Adrenal gland (tissue), 19 donors: Measurements from ENCODE around the gene TYK2. TPM values are rescaled to one million over a fixed set of nuclear protein-coding genes. Genes with fewer than 3 reads are reported as not detected.

Experiments
- DNase-seq, 7 donors: peaks; one replicate each; pipeline ENCODE4 v3.0.0-alpha.2; 2019 to 2020
- H3K27ac ChIP-seq, 5 donors: fragments of 200-600 bp; sonication (generic) in 4 of 5; 1 replicate in 3 of 5; 2 replicates in 2 of 5; pipeline versions ENCODE4 v1.5.1 to v1.8.0; 2016 to 2020; ENCODE audit warnings: mild to moderate bottlenecking in 1 of 5
- H3K27me3 ChIP-seq: fragments of 200-600 bp; 2 replicates; pipeline ENCODE4 v1.8.0; 2021
- H3K36me3 ChIP-seq, 2 donors: fragments of 200-600 bp; replicated peaks in 1 of 2; 1 replicate in 1 of 2; 2 replicates in 1 of 2; pipeline versions ENCODE4 v1.5.1 to v1.8.0; 2018 to 2022
- H3K4me1 ChIP-seq, 2 donors: fragments of 200-600 bp; replicated peaks in 1 of 2; 1 replicate in 1 of 2; 2 replicates in 1 of 2; pipeline versions ENCODE4 v1.5.1 to v1.8.0; 2018 to 2021
- H3K4me3 ChIP-seq, 4 donors: fragments of 200-600 bp; sonication (generic) in 3 of 4; one replicate each; pipeline ENCODE4 v1.5.1; 2016 to 2018
- H3K9me3 ChIP-seq, 3 donors: fragments of 200-600 bp; sonication (generic) in 1 of 3; replicated peaks in 1 of 3; 1 replicate in 2 of 3; 2 replicates in 1 of 3; pipeline versions ENCODE4 v1.5.1 to v1.8.0; 2016 to 2021
- POLR2A ChIP-seq, 2 donors: fragments of 450-650 bp; IDR thresholded peaks; one replicate each; pipeline ENCODE4 v1.6.1; 2017; ENCODE audit warnings: antibody characterized with exemption in 2 of 2, mild to moderate bottlenecking in 2 of 2, moderate library complexity in 1 of 2
- WGBS, 4 donors: extraction: QIAGEN DNeasy Blood & Tissue Kit in 2 of 4; methylation state at CpG; one replicate each; pipeline versions ENCODE4 v1.1.5 to v1.1.7; 2013 to 2017; 5-methylcytosine and 5-hydroxymethylcytosine counted together
- intact Hi-C, 2 donors: fragments of 100-400 bp; cut with DNase I; formaldehyde crosslinking; loops; one replicate each; pipeline versions ENCODE4 v1.14.1 to v1.15.0; 2022 to 2023
- long read RNA-seq, 10 donors: library from polyadenylated mRNA in 3 of 10; unstranded in 2 of 10; stranded (forward) in 1 of 10; transcript quantifications; one replicate each; pipeline ENCODE4 v2.0.0 and lab custom pipeline, GENCODE V29; 2021 to 2026
- polyA plus RNA-seq, 3 donors: library from polyadenylated mRNA; stranded (reverse); fragments of 200-250 nt in 2 of 3; fragments of 350-450 nt in 1 of 3; fragmentation: Illumina TruSeq in 1 of 3; extraction: RNeasy Lipid Tissue Mini Kit (QIAGEN cat#74804) in 1 of 3; gene quantifications; one replicate each; pipeline ENCODE4 v1.2.3, GENCODE V29; 2013 to 2014
- total RNA-seq, 9 donors: library from RNA; depleted of rRNA in 4 of 9; stranded (reverse); fragments of >200 nt in 4 of 9; fragments of 120-200 nt in 1 of 9; fragmentation: NEBNext Ultra II Directional in 1 of 9; extraction: Animal tissue kit (Norgen Biotek cat#: 25700) in 1 of 9; gene quantifications; one replicate each; pipeline versions ENCODE4 v1.1.0 to v1.2.4, GENCODE V29; 2013 to 2023
- TF ChIP-seq, protein P1 (sequence below), 6 experiments: fragments of 450-650 bp in 4 of 6; fragments of 200-600 bp in 2 of 6; sonication (generic) in 1 of 6; IDR thresholded peaks; 1 replicate in 5 of 6; 2 replicates in 1 of 6; pipeline versions ENCODE4 v1.5.1 to v1.8.0; 2016 to 2021; ENCODE audit warnings: antibody characterized with exemption in 6 of 6, mild to moderate bottlenecking in 2 of 6, moderate library complexity in 1 of 6
- donor health status: healthy with polysubstance abuse.
- donor health status: Bipolar disorder and iron deficiency.
- donor health status: DM: yes; HTN: yes; CAD: no.
- donor health status: DM: no; HTN: no; CAD: no.
- donor health status: DM: no; HTN: no; CAD: no.
- donor health status: DM: yes; HTN: yes; CAD: no.

The TYK2 gene
- 100 to 1,000 TPM in 4 of 9 donors, 10 to 100 TPM in 5; 56.1 to 160 (median 96.8) TPM for total RNA-seq
- polyA plus RNA-seq: 100 to 1,000 TPM in 2 of 3 donors, 10 to 100 TPM in 1; 61.5 to 408 (median 297) TPM
- long read RNA-seq, donor 1, full-length matches to known transcripts: 9 of 826 reads
- long read RNA-seq, donor 1, partial matches to known transcripts: 759 of 826 reads
- long read RNA-seq, donor 1, other reads (novel, unspliced or antisense): 58 of 826 reads
- long read RNA-seq, donor 2, transcript TYK2-203 (2 exons, 350 nt): major isoform, 8 of 9 reads
- long read RNA-seq, donor 2, partial matches to known transcripts: 0 of 9 reads
- long read RNA-seq, donor 2, other reads (novel, unspliced or antisense): 0 of 9 reads
- long read RNA-seq, donor 3, partial matches to known transcripts: 0 of 3 reads
- long read RNA-seq, donor 3, other reads (novel, unspliced or antisense): 0 of 3 reads
- long read RNA-seq, donor 4, full-length matches to known transcripts: 3 of 5 reads
- long read RNA-seq, donor 4, partial matches to known transcripts: 1 of 5 reads
- long read RNA-seq, donor 4, other reads (novel, unspliced or antisense): 1 of 5 reads
- long read RNA-seq, donor 5, full-length matches to known transcripts: 103 of 180 reads
- long read RNA-seq, donor 5, partial matches to known transcripts: 28 of 180 reads
- long read RNA-seq, donor 5, other reads (novel, unspliced or antisense): 49 of 180 reads
- long read RNA-seq, donor 6, full-length matches to known transcripts: 5 of 11 reads
- long read RNA-seq, donor 6, partial matches to known transcripts: 4 of 11 reads
- long read RNA-seq, donor 6, other reads (novel, unspliced or antisense): 2 of 11 reads
- long read RNA-seq, donor 7, transcript TYK2-203 (2 exons, 350 nt): major isoform, 9 of 9 reads
- long read RNA-seq, donor 7, partial matches to known transcripts: 0 of 9 reads
- long read RNA-seq, donor 7, other reads (novel, unspliced or antisense): 0 of 9 reads
- long read RNA-seq, donor 8, full-length matches to known transcripts: 11 of 17 reads
- long read RNA-seq, donor 8, partial matches to known transcripts: 6 of 17 reads
- long read RNA-seq, donor 8, other reads (novel, unspliced or antisense): 0 of 17 reads
- long read RNA-seq, donor 9, transcript TYK2-203 (2 exons, 350 nt): major isoform, 6 of 6 reads
- long read RNA-seq, donor 9, partial matches to known transcripts: 0 of 6 reads
- long read RNA-seq, donor 9, other reads (novel, unspliced or antisense): 0 of 6 reads
- long read RNA-seq, donor 10, partial matches to known transcripts: 0 of 2 reads
- long read RNA-seq, donor 10, other reads (novel, unspliced or antisense): 0 of 2 reads

DNA sequence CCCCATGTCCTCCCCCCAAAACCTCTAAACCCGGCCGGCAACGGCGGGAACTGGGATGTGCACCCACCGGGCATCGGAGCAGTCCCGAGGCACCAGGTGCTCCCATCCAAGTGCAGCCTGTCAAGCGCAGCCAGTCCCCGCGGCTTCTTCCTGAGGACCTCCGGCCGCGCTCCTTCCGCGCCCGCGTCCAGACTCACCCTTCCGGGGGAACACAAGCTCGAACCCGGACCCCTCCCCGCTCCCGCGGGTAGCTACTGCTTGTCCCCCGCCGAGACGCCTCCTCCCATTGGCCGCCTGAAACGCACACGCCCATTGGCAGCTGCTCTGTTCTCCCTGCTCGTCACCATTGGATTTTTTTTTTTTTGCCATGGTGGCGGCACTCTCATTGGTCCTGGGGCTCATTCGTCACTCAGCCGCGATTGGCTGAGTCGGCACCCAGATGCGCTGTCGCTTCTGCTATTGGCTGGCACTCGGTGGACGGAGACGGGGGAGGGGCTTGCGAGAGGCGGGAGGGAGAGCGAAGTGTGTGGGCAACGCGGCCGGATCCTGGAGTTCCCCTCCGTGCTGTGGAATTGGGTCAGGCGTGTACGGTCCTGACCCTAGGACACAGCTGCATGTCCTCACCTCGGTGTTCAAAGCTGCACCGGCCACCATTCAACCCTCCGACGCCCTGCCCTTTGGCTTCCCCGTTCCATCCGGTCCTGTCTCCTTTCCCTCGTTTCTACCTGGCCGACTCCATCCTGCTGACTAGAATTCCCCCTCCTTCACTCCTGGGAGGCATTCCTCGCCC lies at the start of gene TYK2:
TSS of gene TYK2 (minus strand) at position 260 of the 790 bp plus-strand sequence. CDS start 2,166 bp downstream, outside the sequence.
- Histone ChIP-seq H3K4me1 (peaks cover 0 to 18% of the 10 kb centered on the region in 2 donors), H3K27ac (peak within 1 kb of the TSS in 3 of 5 donors; percentile 20 to 89 (median 54)), H3K4me3 (peak within 1 kb of the TSS; percentile 58 to 98 (median 83)), H3K27me3 (no peaks in the 10 kb centered on the region), H3K9me3 (no peaks in the 10 kb centered on the region), H3K36me3 (peaks cover 0 to 7% of the 10 kb centered on the region in 2 donors)
- WGBS, 4 donors: 0 to 1% (median 0%) methylated on average over 36 to 58 of the region's 58 CpGs
- peak; percentile 97 to 99 (median 98) for DNase-seq
- intact Hi-C loops: no loop called here
- TF ChIP-seq POLR2A (IDR thresholded peaks at IDR 0.05): peak; percentile 38 to 55
- TF ChIP-seq, protein P1, sequence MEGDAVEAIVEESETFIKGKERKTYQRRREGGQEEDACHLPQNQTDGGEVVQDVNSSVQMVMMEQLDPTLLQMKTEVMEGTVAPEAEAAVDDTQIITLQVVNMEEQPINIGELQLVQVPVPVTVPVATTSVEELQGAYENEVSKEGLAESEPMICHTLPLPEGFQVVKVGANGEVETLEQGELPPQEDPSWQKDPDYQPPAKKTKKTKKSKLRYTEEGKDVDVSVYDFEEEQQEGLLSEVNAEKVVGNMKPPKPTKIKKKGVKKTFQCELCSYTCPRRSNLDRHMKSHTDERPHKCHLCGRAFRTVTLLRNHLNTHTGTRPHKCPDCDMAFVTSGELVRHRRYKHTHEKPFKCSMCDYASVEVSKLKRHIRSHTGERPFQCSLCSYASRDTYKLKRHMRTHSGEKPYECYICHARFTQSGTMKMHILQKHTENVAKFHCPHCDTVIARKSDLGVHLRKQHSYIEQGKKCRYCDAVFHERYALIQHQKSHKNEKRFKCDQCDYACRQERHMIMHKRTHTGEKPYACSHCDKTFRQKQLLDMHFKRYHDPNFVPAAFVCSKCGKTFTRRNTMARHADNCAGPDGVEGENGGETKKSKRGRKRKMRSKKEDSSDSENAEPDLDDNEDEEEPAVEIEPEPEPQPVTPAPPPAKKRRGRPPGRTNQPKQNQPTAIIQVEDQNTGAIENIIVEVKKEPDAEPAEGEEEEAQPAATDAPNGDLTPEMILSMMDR (IDR thresholded peaks at IDR 0.05): no peak

GRCh38 chr19:10428996-10429381 lies 48.6 kb upstream of the TYK2 start:
- Histone ChIP-seq H3K27ac (no peak overlapping the region), H3K4me1 (peaks cover 31 to 37% of the 10 kb centered on the region in 2 donors), H3K27me3 (no peaks in the 10 kb centered on the region), H3K4me3 (no peak overlapping the region), H3K9me3 (no peaks in the 10 kb centered on the region), H3K36me3 (no peaks in the 10 kb centered on the region)
- intact Hi-C loops: no loop called here
- 65 to 78% (median 71%) methylated on average over 5 of the region's 5 CpGs for WGBS, 4 donors
- no peak for DNase-seq
- TF ChIP-seq, protein P1 (IDR thresholded peaks at IDR 0.05): no peak
- TF ChIP-seq POLR2A (IDR thresholded peaks at IDR 0.05): no peak

DNA sequence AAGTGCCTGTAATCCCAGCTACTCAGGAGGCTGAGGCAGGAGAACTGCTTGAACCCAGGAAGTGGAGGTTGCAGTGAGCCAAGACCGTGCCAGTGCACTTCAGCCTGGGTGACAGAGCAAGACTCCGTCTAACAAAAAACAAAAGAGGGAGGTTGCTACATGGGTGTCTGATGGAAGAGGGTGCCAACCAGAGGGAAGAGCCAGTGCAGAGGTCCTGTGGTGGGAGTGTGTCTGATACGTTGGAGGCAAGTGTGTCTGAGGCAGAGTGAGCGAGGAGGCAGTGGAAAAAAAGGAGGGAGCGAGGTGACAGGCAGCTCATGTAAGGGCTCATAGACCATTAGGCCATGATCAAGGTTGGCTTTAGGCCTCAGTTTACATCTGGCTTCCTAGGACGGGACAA lies 46.8 kb upstream of the TYK2 start:
- Histone ChIP-seq H3K4me1 (peaks cover 12 to 21% of the 10 kb centered on the region in 2 donors), H3K9me3 (no peaks in the 10 kb centered on the region), H3K27ac (no peak overlapping the region), H3K27me3 (peaks cover 8% of the 10 kb centered on the region), H3K36me3 (no peaks in the 10 kb centered on the region), H3K4me3 (no peak overlapping the region)
- TF ChIP-seq, protein P1 (IDR thresholded peaks at IDR 0.05): no peak
- TF ChIP-seq POLR2A (IDR thresholded peaks at IDR 0.05): no peak
- no peak for DNase-seq
- WGBS, 4 donors: 80 to 90% (median 87%) methylated on average over 6 of the region's 6 CpGs
- intact Hi-C loops: no loop called here
